D721Med (cell line): Measurements from ENCODE around the gene PRR35.

Experiments
- DNase-seq: peaks from one replicate; pipeline ENCODE4 v3.0.0; 2011; ENCODE audit warnings: low spot score; ENCODE audit not compliant: insufficient read length
- FAIRE-seq: peaks from 2 replicates; lab custom pipeline; 2011; peaks lifted over from hg19 to GRCh38; lab: Jason Lieb, UNC
- CTCF ChIP-seq: IDR thresholded peaks from 2 replicates; pipeline ENCODE4 v1.5.1; 2012; ENCODE audit warnings: mild to moderate bottlenecking, control low read depth; ENCODE audit not compliant: insufficient read depth; ENCODE audit errors: missing control alignments

The PRR35 gene

GRCh38 chr16:580141-580945 lies 20.1 kb downstream of the PRR35 start:
- TF ChIP-seq CTCF, result no peak

GRCh38 chr16:580946-581498 lies 20.8 kb downstream of the PRR35 start:
- no peak for TF ChIP-seq CTCF
- DNase-seq (no peak), FAIRE-seq (no peak)

More at GRCh38 chr16:580141-580945, 20.1 kb downstream of the PRR35 start:
- DNase-seq (no peak), FAIRE-seq (no peak)

GRCh38 chr16:582218-582613 lies 22.0 kb downstream of the PRR35 start:
- DNase-seq (no peak), FAIRE-seq (no peak)
- TF ChIP-seq CTCF, result no peak

GRCh38 chr16:582614-583331 lies 22.6 kb downstream of the PRR35 start:
- no peak for DNase-seq
- no peak for TF ChIP-seq CTCF
- no peak for FAIRE-seq

GRCh38 chr16:583470-583814 lies 23.2 kb downstream of the PRR35 start:
- DNase-seq (no peak), FAIRE-seq (no peak)
- TF ChIP-seq CTCF, result no peak

- FAIRE-seq, result no peak
- no peak for TF ChIP-seq CTCF
- no peak for DNase-seq
These were observed 23.8 kb downstream of the PRR35 start for GRCh38 chr16:583815-584591.
